Mucosa of stomach (tissue), 1 donor: ENCODE measurements around the gene PXYLP1.

ENCODE experiments used
- H3K27me3 ChIP-seq: one replicate; pipeline ENCODE4 v1.7.0; 2013; ENCODE audit warnings: mild to moderate bottlenecking, low read length; ENCODE audit not compliant: control insufficient read depth, insufficient read depth
- H3K36me3 ChIP-seq: one replicate; pipeline ENCODE4 v1.7.0; 2013; ENCODE audit warnings: low read length; ENCODE audit not compliant: control insufficient read depth, insufficient read depth
- H3K4me1 ChIP-seq: one replicate; pipeline ENCODE4 v1.7.0; 2013; ENCODE audit warnings: mild to moderate bottlenecking, low read length; ENCODE audit not compliant: control insufficient read depth, insufficient read depth
- H3K4me3 ChIP-seq: one replicate; pipeline ENCODE4 v1.7.0; 2013; ENCODE audit warnings: low read length
- H3K9ac ChIP-seq: one replicate; pipeline ENCODE4 v1.7.0; 2013; ENCODE audit warnings: mild to moderate bottlenecking, low read length, moderate library complexity
- H3K9me3 ChIP-seq: one replicate; pipeline ENCODE4 v1.7.0; 2013; ENCODE audit warnings: mild to moderate bottlenecking, low read length, moderate library complexity; ENCODE audit not compliant: control insufficient read depth
- donor health status: Pancreatic carcinoma.

Gene PXYLP1

DNA sequence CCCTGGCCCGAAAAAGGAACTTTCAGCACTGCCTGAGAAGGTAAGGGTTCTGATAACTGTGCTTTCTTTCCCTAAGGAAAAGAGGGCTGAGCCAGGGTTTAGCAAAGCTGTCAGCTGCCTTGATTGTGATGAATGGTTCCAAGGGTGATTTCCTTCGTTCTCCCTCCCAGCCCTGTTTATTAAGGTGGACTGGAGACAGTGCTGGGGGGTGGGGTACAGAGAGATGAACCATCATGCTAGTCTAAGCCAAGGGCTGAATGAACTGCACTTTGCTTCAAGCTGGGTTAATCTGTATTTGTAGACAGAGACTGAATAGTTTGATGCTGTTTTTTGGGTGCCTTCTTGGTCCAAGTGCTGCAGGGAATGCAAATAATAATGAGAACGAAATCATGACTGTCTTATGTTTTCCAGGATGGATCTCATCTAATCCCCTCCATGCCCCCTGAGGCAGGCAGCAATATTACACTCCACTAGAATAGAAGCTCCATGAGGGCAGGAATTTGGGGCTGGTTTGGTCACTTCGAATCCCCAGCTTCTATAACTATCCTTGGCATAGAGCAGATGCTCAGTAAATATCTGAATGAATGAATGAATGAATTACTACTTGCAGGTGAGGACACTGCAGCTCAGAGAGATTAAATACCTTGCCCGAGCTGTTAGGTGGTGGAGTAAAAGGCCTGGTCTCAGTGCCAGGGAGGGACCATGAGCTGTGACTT lies 10.9 kb downstream of the PXYLP1 start:
- Histone ChIP-seq H3K9me3 (no peaks in the 10 kb centered on the region), H3K27me3 (no peaks in the 10 kb centered on the region), H3K36me3 (no peaks in the 10 kb centered on the region), H3K4me1 (peaks cover 6% of the 10 kb centered on the region), H3K9ac (no peak overlapping the region), H3K4me3 (no peak overlapping the region)

DNA sequence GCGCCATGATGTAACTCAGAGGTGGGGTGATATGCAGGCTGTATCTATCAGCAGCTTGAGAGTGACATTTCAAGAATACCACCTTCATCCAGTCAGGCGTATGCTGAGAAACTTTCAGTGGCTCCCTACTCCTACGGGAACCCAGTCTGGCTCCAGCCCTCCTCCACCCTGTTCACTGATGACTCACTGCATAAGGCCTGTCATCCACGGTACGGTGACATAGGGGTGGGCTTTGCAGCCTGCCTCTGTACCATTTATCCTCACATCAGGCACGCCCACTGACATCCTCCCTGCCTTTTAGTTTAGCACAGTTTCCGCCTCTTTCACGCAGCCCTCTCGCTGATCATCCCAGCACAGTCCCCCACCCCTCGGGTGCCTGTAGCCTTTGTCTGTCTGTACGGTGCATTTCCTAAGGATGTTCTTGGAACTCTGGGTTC lies 11.7 kb downstream of the PXYLP1 start:
- Histone ChIP-seq H3K9me3 (no peaks in the 10 kb centered on the region), H3K27me3 (no peaks in the 10 kb centered on the region), H3K9ac (no peak overlapping the region), H3K4me1 (peaks cover 1% of the 10 kb centered on the region), H3K36me3 (no peaks in the 10 kb centered on the region), H3K4me3 (no peak overlapping the region)

DNA sequence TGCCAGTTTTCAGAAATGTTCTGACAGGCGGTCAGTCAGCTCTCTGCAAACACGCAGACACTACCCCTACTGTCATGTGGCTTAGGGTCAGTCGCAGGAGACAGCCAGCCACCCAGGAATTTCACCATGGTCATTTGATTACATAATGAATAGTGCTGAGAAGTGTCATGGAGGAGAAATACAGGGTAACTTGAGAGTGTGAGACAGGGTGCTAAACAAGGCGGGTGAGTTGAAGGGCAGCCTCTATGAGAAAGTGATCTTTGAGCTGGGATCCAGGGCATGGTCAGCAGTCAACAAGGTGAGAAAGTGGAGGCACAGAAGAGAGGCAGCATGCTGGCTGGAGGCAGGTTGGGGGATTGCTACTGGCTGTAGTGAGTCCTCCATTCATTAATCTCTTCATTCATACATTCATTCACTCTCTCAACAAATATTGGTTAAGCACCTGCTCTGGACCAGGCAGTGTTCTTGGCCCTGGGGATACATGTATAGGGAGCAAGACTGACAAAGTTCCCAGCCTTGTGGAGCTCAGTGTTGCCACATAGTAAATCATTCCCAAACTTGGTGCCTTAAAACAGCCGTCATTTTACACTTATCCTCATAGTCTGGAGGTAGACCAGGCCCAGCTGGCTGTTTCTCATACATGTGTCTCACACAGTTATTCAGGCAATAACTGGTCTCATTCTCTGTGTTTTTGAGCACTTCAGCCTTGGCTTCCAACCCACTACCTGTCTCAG lies 14.8 kb downstream of the PXYLP1 start:
- Histone ChIP-seq H3K36me3 (no peaks in the 10 kb centered on the region), H3K9ac (no peak overlapping the region), H3K4me1 (no peaks in the 10 kb centered on the region), H3K9me3 (no peaks in the 10 kb centered on the region), H3K27me3 (no peaks in the 10 kb centered on the region), H3K4me3 (no peak overlapping the region)

DNA sequence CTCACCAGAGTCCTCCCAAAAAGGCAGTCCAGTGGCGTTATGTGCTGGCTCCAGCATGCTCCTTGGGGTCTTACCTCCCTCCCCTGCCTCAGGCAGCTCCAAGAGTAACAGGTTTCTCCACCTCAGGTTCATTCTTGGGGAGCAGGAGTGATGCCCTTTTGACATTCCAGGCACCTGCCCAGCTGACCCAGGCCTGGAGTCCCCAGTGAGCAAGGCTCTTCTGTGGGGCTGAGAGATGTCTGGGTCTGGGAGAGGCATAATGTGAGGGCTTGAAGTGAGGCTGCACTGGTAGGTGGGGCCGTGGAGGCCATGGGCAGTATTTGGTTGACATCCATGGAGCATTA lies 15.3 kb downstream of the PXYLP1 start:
- H3K4me3 ChIP-seq: no peak overlapping the region
- H3K9ac ChIP-seq: no peak overlapping the region
- H3K27me3 ChIP-seq: no peaks in the 10 kb centered on the region
- H3K36me3 ChIP-seq: no peaks in the 10 kb centered on the region
- no peaks in the 10 kb centered on the region for H3K9me3 ChIP-seq
- no peaks in the 10 kb centered on the region for H3K4me1 ChIP-seq

DNA sequence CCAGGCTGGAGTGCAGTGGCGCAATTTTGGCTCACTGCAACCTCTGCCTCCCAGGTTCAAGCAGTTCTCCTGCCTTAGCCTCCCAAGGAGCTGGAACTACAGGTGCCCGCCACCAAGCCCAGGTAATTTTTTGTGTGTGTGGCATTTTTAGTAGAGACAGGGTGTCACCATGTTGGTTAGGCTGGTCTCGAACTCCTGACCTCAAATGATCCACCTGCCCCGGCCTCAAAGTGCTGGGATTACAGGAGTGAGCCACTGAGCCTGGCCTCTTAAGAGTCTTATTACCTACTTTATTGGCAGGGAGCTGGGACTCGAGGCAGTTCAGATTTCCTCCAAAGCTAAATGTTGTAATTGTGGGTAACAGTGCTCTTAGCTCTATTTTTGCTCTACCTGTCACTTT lies 16.4 kb downstream of the PXYLP1 start:
- Histone ChIP-seq H3K4me1 (no peaks in the 10 kb centered on the region), H3K36me3 (no peaks in the 10 kb centered on the region), H3K4me3 (no peak overlapping the region), H3K9me3 (no peaks in the 10 kb centered on the region), H3K27me3 (no peaks in the 10 kb centered on the region), H3K9ac (no peak overlapping the region)

DNA sequence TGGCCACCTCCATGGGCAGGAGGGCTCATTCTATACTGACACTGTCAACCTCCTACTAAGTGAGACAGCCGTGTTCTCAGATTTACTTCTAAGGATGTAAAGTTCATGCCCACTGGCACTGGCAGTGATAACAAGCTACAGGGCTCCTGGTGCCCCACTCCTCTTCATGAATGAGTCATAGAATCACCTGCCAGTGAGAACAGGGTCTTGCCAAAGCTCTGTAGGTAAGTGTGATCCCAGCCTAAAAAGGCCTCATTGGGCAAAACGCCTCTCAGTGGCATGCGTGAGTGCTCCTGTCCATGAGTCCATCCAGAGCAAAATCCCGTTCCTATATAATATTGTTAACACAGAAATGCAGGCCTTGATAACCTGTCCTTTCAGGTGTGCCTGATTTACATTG lies 17.4 kb downstream of the PXYLP1 start:
- H3K9ac ChIP-seq: no peak overlapping the region
- no peaks in the 10 kb centered on the region for H3K36me3 ChIP-seq
- no peak overlapping the region for H3K4me3 ChIP-seq
- no peaks in the 10 kb centered on the region for H3K4me1 ChIP-seq
- no peaks in the 10 kb centered on the region for H3K9me3 ChIP-seq
- H3K27me3 ChIP-seq: no peaks in the 10 kb centered on the region

DNA sequence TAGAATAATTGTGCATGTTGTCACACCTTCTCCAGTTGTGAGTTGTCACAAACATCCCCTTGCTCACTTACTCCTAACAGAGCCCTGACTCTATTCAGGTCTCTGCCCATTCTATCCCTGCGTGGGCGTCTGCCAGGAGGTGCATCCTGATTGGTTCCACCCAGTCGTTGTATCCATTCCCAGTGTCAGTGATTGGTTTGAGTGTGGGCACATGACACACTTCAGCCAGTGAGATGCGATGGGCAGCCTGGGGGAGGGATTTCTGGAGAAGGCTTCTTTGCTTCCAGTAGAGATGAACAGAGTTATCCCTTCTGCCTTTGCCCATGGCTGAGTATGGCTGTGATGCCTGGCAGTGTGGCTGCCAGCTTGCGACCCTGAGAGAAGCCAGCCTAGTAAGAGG lies 18.7 kb downstream of the PXYLP1 start:
- Histone ChIP-seq H3K9ac (no peak overlapping the region), H3K27me3 (no peaks in the 10 kb centered on the region), H3K36me3 (no peaks in the 10 kb centered on the region), H3K9me3 (no peaks in the 10 kb centered on the region), H3K4me1 (no peaks in the 10 kb centered on the region), H3K4me3 (no peak overlapping the region)

DNA sequence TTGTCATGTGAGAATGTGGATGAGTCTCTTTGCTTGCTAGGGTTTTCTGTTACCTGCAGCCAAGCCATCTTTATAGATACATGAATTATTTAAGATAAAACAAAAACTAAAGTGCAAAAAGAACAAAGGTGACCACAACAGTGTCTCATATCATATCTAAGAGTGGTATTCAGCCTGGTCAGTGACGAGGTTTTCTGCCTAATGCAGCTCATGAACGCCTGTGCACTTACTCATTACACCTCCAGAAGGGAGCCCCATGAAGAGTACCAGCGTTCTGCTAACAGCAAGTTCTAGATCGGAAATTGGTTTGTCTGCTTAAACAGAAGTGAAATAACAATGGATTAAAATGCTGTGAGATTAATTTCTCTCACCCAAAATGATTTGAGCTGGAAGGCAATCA lies 19.2 kb downstream of the PXYLP1 start:
- H3K27me3 ChIP-seq: no peaks in the 10 kb centered on the region
- no peaks in the 10 kb centered on the region for H3K4me1 ChIP-seq
- no peaks in the 10 kb centered on the region for H3K36me3 ChIP-seq
- no peak overlapping the region for H3K4me3 ChIP-seq
- no peaks in the 10 kb centered on the region for H3K9me3 ChIP-seq
- no peak overlapping the region for H3K9ac ChIP-seq

DNA sequence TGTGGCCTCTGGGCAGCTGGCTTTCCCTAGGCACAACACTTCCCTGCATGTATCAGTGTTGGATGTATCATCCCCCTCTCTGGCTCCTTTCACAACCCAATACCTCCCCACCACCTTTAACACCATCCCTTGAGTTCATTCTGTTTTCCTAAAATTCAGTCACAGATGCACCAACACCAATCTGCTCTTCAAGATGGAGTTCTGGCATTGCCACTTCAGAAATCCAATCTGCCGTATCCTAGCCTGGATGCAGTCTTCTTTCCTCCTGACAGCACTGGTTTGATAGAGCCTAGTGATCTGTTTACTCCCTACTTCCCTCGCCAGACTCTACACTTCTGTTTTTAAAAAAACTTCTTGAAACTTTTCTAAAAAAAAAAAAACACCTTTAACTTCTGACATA lies 21.7 kb downstream of the PXYLP1 start:
- Histone ChIP-seq H3K4me3 (no peak overlapping the region), H3K9ac (no peak overlapping the region), H3K27me3 (no peaks in the 10 kb centered on the region), H3K9me3 (no peaks in the 10 kb centered on the region), H3K36me3 (no peaks in the 10 kb centered on the region), H3K4me1 (no peaks in the 10 kb centered on the region)

DNA sequence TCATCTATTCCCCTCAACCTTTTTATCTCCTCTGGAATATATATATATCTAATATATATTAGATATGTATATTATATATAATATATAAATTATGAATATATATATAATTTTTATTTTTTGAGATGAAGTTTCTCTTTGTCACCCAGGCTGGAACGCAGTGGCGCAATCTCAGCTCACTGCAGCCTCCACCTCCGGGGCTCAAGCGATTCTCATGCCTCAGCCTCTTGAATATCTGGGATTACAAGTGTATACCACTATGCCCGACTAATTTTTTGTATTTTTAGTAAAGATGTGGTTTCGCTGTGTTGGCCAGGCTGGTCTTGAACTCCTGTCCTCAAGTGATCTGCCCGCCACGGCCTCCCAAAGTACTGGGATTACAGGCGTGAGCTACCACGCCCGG lies 22.2 kb downstream of the PXYLP1 start:
- Histone ChIP-seq H3K36me3 (no peaks in the 10 kb centered on the region), H3K4me1 (no peaks in the 10 kb centered on the region), H3K4me3 (no peak overlapping the region), H3K9me3 (no peaks in the 10 kb centered on the region), H3K27me3 (no peaks in the 10 kb centered on the region), H3K9ac (no peak overlapping the region)

DNA sequence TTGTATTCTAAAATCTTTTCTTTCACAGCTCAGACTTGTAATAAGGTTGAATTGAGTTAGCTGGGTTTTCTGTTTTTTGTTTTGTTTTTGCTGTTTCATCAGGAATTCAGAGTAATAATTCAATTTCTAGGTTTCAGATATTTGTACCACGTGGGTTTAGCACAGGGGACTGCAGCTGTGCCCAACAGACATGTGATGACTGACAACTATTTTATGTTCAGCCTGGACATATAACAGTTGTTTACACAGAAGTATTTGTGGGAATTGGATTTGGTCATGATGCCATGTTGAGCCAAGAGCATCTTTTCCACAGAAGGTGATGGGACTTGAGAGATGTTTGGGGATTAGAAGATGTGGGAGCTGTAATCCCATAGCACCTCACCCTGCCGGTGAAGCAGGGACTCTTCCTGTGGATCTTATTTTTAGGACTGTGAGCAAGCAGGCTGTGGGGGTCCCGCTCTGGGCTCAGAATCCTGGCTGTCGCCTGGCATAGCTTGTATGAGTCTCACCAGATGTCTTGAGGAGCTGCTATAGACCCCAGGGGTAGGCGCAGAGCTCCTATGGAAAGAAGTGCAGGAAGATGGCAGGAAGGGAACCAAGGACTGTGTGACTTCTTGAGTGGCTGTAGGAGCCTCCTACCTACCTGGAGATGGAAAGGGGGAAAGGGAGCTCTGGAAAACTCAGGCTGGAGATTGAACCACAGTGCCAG lies 23.7 kb downstream of the PXYLP1 start:
- H3K9ac ChIP-seq: no peak overlapping the region
- H3K4me3 ChIP-seq: no peak overlapping the region
- H3K27me3 ChIP-seq: no peaks in the 10 kb centered on the region
- H3K4me1 ChIP-seq: no peaks in the 10 kb centered on the region
- no peaks in the 10 kb centered on the region for H3K9me3 ChIP-seq
- H3K36me3 ChIP-seq: no peaks in the 10 kb centered on the region

DNA sequence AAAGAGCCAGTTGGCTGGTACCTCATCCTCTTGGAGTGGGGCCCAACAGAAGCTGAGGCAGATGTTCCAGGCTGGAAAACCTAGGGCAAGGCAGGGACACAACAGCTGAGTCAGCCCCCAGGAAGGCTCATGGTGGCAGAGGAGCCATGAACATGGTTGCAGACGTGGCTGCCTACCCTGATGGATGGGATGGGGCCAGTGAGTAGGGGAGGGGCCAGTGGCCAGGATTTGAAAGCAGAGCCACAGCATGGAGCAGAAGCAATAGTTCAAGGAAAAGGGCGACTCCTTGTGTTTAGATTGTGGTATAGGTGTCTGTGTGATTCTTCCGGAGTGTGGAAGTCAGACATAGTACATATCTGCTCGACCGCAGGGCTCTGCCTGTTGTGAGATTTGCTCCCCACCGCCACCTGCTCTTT lies 24.2 kb downstream of the PXYLP1 start:
- Histone ChIP-seq H3K36me3 (no peaks in the 10 kb centered on the region), H3K9me3 (no peaks in the 10 kb centered on the region), H3K27me3 (no peaks in the 10 kb centered on the region), H3K4me1 (no peaks in the 10 kb centered on the region), H3K4me3 (no peak overlapping the region), H3K9ac (no peak overlapping the region)
